Stimulated activated effector memory CD8-positive, alpha-beta T cell treated with anti-CD3 and anti-CD28 coated beads, Interleukin-12 subunit alpha, Interleukin-12 subunit beta, amount 100 ng/mL, for 72 hours (primary cell): ENCODE data around the gene DDC.

Experiments used
- ATAC-seq: fragments of 150-1000 bp; cut with Tn5 transposase; 2 replicates; pipeline ENCODE4 v1.10.0; 2021
- DNase-seq, 2 donors: peaks; one replicate each; pipeline ENCODE4 v3.0.0; 2021 to 2022; ENCODE audit warnings: low spot score in 2 of 2
- H3K27ac Mint-ChIP-seq: one replicate; pipeline ENCODE4 v1.8.0; 2022; ENCODE audit warnings: mild to moderate bottlenecking, mixed read lengths
- H3K36me3 Mint-ChIP-seq: one replicate; pipeline ENCODE4 v1.8.0; 2022; ENCODE audit warnings: mild to moderate bottlenecking, mixed read lengths
- H3K4me1 Mint-ChIP-seq: one replicate; pipeline ENCODE4 v1.8.0; 2022; ENCODE audit warnings: mixed read lengths
- H3K4me3 Mint-ChIP-seq: one replicate; pipeline ENCODE4 v1.8.0; 2022; ENCODE audit warnings: mild to moderate bottlenecking, mixed read lengths
- H3K9me3 Mint-ChIP-seq: one replicate; pipeline ENCODE4 v1.8.0; 2022; ENCODE audit warnings: mixed read lengths

DDC gene

DNA sequence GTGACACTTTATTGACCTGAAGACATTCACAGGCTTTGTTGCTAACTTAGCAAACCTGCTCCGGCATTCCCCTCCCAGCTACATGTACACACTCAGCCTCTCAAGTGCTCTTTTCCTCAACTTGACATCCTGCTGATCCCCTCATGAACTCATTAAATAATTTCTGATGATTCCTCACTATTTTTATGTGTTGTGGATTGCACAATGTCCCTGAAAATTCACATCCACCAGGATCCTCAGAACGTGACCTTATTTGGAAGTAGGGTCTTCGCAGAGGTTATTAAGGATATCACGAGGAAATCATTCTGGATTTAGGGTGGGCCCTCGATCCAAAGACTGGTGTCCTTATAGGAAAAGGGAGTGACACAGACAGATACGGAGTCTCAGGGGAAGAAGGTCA, 142.3 kb downstream of the DDC start:
- Mint-ChIP-seq H3K27ac (no peak overlapping the region), H3K4me1 (no peaks in the 10 kb centered on the region), H3K36me3 (no peaks in the 10 kb centered on the region), H3K4me3 (no peak overlapping the region), H3K9me3 (no peaks in the 10 kb centered on the region)
- DNase-seq (no peak), ATAC-seq (no peak)

- Mint-ChIP-seq H3K9me3 (no peaks in the 10 kb centered on the region), H3K4me3 (no peak overlapping the region), H3K27ac (peak overlapping the region; percentile 79), H3K4me1 (peaks cover 6% of the 10 kb centered on the region), H3K36me3 (no peaks in the 10 kb centered on the region)
- no peak for DNase-seq
- ATAC-seq: no peak
These were observed 144.2 kb downstream of the DDC start for GRCh38 chr7:50421043-50421442.

DNA sequence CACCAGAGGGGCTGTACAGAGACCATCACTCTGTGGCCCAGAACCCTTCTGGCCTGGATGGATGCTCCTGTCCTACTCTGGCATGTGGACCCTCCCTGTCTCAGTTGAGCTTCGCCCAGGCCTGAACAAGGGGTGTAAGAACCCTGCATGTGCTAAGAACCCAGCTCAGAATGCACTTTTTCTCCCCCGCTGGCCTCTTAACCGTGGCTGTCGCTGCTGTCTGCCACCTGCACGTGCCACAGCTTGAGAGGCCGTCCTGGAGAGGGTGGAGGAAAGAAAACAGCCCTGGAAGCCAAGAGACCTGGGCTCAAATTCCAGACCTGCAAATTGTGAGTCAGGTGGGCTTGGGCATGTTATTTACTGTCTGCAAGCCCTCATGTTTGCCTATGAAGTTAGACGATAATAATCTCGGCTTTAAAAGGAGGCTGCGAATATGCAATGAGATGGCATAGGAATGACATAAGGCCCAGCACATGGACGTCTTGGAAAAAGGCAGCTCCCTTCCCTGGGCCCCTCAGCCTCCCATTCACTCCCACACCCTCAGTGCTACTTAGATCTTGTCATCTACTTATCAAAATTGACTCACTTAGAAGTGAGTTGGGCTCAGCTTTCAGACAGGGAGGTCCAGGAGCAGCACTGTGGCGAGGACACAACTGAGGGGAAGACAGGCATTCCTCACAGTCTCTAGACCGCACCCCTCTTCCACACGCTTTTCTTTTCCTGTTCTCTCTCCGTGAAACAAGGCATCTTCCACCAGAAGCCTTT, 146.5 kb downstream of the DDC start:
- peaks cover 12% of the 10 kb centered on the region for H3K4me1 Mint-ChIP-seq
- no peak overlapping the region for H3K4me3 Mint-ChIP-seq
- DNase-seq (peak in 1 of 2 donors; percentile 43), ATAC-seq (no peak)
- no peaks in the 10 kb centered on the region for H3K9me3 Mint-ChIP-seq
- no peaks in the 10 kb centered on the region for H3K36me3 Mint-ChIP-seq
- peak overlapping the region; percentile 43 for H3K27ac Mint-ChIP-seq

- H3K27ac Mint-ChIP-seq: peak overlapping the region; percentile 43
These were observed 147.1 kb downstream of the DDC start for GRCh38 chr7:50418086-50418515.

DNA sequence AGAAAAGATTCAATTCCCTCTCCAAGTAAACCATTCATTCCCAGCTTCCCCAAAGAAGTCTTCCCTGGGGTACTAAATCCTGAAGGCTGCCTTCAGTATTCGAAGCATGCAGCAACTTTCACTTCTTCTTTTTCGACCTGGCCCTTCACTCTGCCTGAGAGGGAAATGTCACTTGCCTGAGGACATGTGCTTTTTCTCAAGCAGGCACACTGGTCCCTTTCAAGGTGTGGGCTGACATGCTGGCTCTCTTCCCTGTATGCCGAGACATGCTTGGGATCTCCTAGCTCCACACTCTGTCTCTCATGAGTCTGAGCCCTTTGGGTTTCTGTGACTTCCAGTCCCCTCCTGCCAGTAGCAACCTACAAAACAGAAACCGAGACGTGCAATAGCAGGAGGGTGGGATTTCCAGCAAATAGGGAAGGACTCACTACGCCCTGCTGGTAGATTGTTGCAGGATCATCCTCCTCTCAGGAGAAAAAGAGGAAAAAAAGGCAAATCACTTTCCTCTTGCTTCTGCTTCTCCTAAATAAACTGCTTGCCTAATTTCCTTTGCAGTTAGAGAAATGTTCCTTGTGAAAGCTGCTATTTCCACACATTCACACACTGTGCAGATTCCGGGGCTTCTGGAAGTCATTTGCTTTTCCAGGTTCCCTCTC, 148.6 kb downstream of the DDC start:
- H3K27ac Mint-ChIP-seq: peak overlapping the region; percentile 36
- H3K36me3 Mint-ChIP-seq: peaks cover 8% of the 10 kb centered on the region
- no peak overlapping the region for H3K4me3 Mint-ChIP-seq
- H3K4me1 Mint-ChIP-seq: peaks cover 13% of the 10 kb centered on the region
- peak in 1 of 2 donors; percentile 48 for DNase-seq
- H3K9me3 Mint-ChIP-seq: no peaks in the 10 kb centered on the region
- ATAC-seq: no peak

More at GRCh38 chr7:50418086-50418515, 147.1 kb downstream of the DDC start:
- peak; percentile 55 to 79 for DNase-seq
- no peaks in the 10 kb centered on the region for H3K36me3 Mint-ChIP-seq
- H3K4me1 Mint-ChIP-seq: peaks cover 12% of the 10 kb centered on the region
- no peak overlapping the region for H3K4me3 Mint-ChIP-seq
- ATAC-seq: peak; percentile 97
- H3K9me3 Mint-ChIP-seq: no peaks in the 10 kb centered on the region

GRCh38 chr7:50415844-50416364, 149.3 kb downstream of the DDC start:
- H3K27ac Mint-ChIP-seq: peak overlapping the region; percentile 77
- H3K36me3 Mint-ChIP-seq: peaks cover 8% of the 10 kb centered on the region
- H3K9me3 Mint-ChIP-seq: no peaks in the 10 kb centered on the region
- no peak for ATAC-seq
- no peak overlapping the region for H3K4me3 Mint-ChIP-seq
- DNase-seq: peak in 1 of 2 donors; percentile 45
- H3K4me1 Mint-ChIP-seq: peaks cover 21% of the 10 kb centered on the region

- no peak for ATAC-seq
- Mint-ChIP-seq H3K36me3 (peaks cover 25% of the 10 kb centered on the region), H3K4me3 (no peak overlapping the region), H3K4me1 (peaks cover 44% of the 10 kb centered on the region), H3K27ac (peak overlapping the region; percentile 48), H3K9me3 (no peaks in the 10 kb centered on the region)
- peak in 1 of 2 donors; percentile 43 for DNase-seq
These were observed 151.6 kb downstream of the DDC start for GRCh38 chr7:50413561-50413960.

DNA sequence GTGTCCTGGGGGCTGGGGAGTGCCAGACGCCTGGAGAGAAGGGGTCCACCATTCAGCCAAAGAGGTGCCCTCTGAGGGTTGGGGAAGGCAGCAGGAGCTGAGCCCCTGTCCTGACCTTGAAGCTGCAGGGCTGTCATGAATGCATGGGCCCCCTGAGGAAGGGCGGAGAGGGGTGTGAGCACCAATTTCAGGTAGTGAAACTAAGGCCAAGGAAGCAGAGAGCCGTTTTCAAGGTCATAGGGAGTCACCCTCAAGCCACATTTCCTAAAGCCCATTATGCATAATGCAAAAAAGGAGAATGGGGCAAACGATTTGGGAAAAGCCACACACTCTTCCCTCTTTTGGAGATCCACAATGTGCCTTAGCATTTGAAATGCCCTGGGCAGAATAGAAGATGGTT, 152.2 kb downstream of the DDC start:
- Mint-ChIP-seq H3K9me3 (no peaks in the 10 kb centered on the region), H3K36me3 (peaks cover 31% of the 10 kb centered on the region), H3K4me1 (peaks cover 50% of the 10 kb centered on the region), H3K27ac (peak overlapping the region; percentile 4), H3K4me3 (no peak overlapping the region)
- DNase-seq: no peak
- no peak for ATAC-seq

DNA sequence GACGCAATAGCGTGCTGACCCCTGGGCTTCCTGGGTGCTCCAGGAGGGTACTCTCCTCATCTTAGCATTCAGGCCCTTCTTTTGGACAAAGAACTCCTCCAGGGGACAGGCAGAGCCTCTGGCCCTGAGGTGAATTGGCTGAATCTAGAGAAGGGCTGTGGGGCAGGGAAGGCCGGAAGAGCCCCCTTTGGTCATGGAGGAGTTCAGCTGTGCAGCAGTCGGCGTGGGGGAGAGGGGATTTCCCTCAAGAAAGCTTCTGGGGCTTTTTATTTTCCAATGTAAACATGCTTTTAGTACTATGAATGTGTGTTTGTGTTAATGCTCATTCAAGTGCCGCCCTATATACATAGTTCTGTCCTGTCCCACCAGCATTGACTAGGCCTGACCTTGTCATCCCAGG, 153.9 kb downstream of the DDC start:
- H3K36me3 Mint-ChIP-seq: peaks cover 48% of the 10 kb centered on the region
- peak overlapping the region; percentile 93 for H3K27ac Mint-ChIP-seq
- no peak for ATAC-seq
- peak in 1 of 2 donors; percentile 45 for DNase-seq
- peaks cover 62% of the 10 kb centered on the region for H3K4me1 Mint-ChIP-seq
- no peak overlapping the region for H3K4me3 Mint-ChIP-seq
- no peaks in the 10 kb centered on the region for H3K9me3 Mint-ChIP-seq

DNA sequence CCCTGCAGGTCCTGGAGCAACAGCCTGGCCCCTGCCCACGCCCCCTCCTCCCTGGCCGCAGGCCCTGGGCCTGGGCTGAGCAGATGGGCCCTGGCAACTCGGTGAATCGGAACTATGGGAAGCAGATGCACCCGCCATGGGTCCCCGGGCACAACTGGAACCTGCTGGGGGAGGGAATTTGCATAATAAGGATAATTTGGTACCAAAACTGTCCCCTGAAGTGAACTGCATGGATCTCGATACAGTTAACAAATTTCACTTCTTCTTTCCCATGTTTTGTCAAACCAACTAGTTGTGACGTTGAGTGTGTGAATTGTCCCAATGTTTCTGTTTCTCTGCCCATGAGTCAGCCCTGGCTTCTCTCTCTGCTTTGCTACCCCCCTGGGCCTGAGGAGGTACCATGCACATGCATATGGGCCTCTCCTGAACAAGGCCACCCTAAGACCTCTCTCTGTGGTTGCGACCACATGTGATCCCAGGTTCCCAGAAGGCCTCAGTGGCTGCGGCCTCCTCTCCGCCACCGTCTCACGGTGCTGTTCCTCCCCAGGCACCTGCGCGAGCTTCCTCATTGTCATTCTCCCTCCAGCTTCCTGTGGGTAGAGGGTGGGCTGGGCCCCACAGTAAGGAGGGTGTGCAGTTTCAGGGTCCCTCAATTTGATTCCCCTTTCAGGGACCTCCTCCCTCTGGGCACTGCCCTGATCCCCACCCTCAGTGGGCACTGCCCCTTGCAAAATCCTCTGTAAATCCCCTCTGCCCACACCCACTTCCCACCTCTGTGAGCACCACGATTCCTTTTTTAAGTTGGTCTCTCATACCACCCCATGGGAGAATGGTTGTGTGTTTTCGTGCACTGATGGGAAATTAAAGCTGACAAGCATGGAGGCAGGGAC, 155.1 kb downstream of the DDC start:
- Mint-ChIP-seq H3K4me3 (peak overlapping the region; percentile 13), H3K9me3 (no peaks in the 10 kb centered on the region), H3K27ac (peak overlapping the region; percentile 93), H3K36me3 (peaks cover 60% of the 10 kb centered on the region), H3K4me1 (peaks cover 65% of the 10 kb centered on the region)
- ATAC-seq (peak; percentile 29), DNase-seq (peak in 1 of 2 donors; percentile 49)
